Hepatocyte (in vitro differentiated cells): ENCODE results near the gene SLIT1. TPM values are rescaled to one million over a fixed set of nuclear protein-coding genes. Genes with fewer than 3 reads are reported as not detected.

Experiments used
- DNase-seq: peaks from one replicate; pipeline ENCODE4 v3.0.0-alpha.2; 2016; ENCODE audit warnings: low spot score
- H2AFZ ChIP-seq: fragments of 200-600 bp; sonication (generic); 2 replicates; pipeline ENCODE4 v1.6.0; 2016; ENCODE audit warnings: antibody characterized with exemption, mild to moderate bottlenecking
- H3K27ac ChIP-seq: fragments of 200-600 bp; sonication (generic); 2 replicates; pipeline ENCODE4 v1.5.1; 2016; ENCODE audit warnings: mild to moderate bottlenecking
- H3K27me3 ChIP-seq: fragments of 200-600 bp; sonication (generic); 2 replicates; pipeline ENCODE4 v1.6.1; 2016
- H3K36me3 ChIP-seq: fragments of 200-600 bp; sonication (generic); replicated peaks from 2 replicates; pipeline ENCODE4 v1.5.1; 2016; ENCODE audit warnings: low read depth; ENCODE audit not compliant: insufficient read depth
- H3K4me1 ChIP-seq: fragments of 200-600 bp; sonication (generic); 2 replicates; pipeline ENCODE4 v1.5.1; 2016; ENCODE audit warnings: mild to moderate bottlenecking, moderate library complexity; ENCODE audit not compliant: insufficient read depth
- H3K4me2 ChIP-seq: fragments of 200-600 bp; sonication (generic); 2 replicates; pipeline ENCODE4 v1.6.0; 2016
- H3K4me3 ChIP-seq: fragments of 200-600 bp; sonication (generic); 2 replicates; pipeline ENCODE4 v1.5.1; 2016; ENCODE audit warnings: mild to moderate bottlenecking
- H3K79me2 ChIP-seq: fragments of 200-600 bp; sonication (generic); 2 replicates; pipeline ENCODE4 v1.6.0; 2017; ENCODE audit warnings: mild to moderate bottlenecking
- H3K9me2 ChIP-seq: fragments of 200-600 bp; sonication (generic); replicated peaks from 2 replicates; pipeline ENCODE4 v1.6.0; 2017; ENCODE audit warnings: mild to moderate bottlenecking; ENCODE audit not compliant: insufficient read depth
- H3K9me3 ChIP-seq: fragments of 200-600 bp; sonication (generic); 2 replicates; pipeline ENCODE4 v1.5.1; 2016; ENCODE audit warnings: low read depth, mild to moderate bottlenecking
- H4K20me1 ChIP-seq: fragments of 200-600 bp; sonication (generic); 2 replicates; pipeline ENCODE4 v1.6.0; 2016; ENCODE audit warnings: mild to moderate bottlenecking; ENCODE audit not compliant: insufficient read depth, poor library complexity, severe bottlenecking
- EZH2 ChIP-seq: fragments of 200-600 bp; sonication (generic); IDR thresholded peaks from 2 replicates; pipeline ENCODE4 v1.6.1; 2016; ENCODE audit warnings: antibody characterized with exemption, mild to moderate bottlenecking, borderline replicate concordance
- EZH2phosphoT487 ChIP-seq: fragments of 200-600 bp; sonication (generic); IDR thresholded peaks from one replicate; pipeline ENCODE4 v1.6.1; 2018; ENCODE audit warnings: antibody characterized with exemption, mild to moderate bottlenecking, low read depth, moderate library complexity; ENCODE audit not compliant: unreplicated experiment, severe bottlenecking
- WGBS: methylation state at CpG from one replicate; pipeline ENCODE4 v1.1.6; 2016; ENCODE audit warnings: low lambda C conversion rate; ENCODE audit errors: missing lambda C conversion rate; 5-methylcytosine and 5-hydroxymethylcytosine counted together
- polyA plus RNA-seq: library from polyadenylated mRNA; unstranded; fragments of >200 nt; fragmentation: Nextera tagmentation; extraction: Ambion mirVana; gene quantifications from 2 replicates; pipeline ENCODE4 v1.2.1, GENCODE V29; 2016
- total RNA-seq: library from RNA; depleted of rRNA; stranded (reverse); fragments of >200 nt; gene quantifications from 2 replicates; pipeline ENCODE4 v1.2.3, GENCODE V29; 2014
- TF ChIP-seq, protein P1 (sequence below): fragments of 200-600 bp; sonication (generic); IDR thresholded peaks from 2 replicates; pipeline ENCODE4 v1.5.1; 2016; ENCODE audit warnings: antibody characterized with exemption, mild to moderate bottlenecking; ENCODE audit not compliant: poor library complexity

The SLIT1 gene
- total and polyA plus RNA-seq, 2 experiments from 2014 or later, result 0.47 to 0.65 TPM

GRCh38 chr10:97024168-97025073 lies 161.3 kb downstream of the SLIT1 start:
- H4K20me1 ChIP-seq, result no peaks in the 10 kb centered on the region
- TF ChIP-seq EZH2 (no peak), EZH2phosphoT487 (no peak)
- TF ChIP-seq, protein P1, sequence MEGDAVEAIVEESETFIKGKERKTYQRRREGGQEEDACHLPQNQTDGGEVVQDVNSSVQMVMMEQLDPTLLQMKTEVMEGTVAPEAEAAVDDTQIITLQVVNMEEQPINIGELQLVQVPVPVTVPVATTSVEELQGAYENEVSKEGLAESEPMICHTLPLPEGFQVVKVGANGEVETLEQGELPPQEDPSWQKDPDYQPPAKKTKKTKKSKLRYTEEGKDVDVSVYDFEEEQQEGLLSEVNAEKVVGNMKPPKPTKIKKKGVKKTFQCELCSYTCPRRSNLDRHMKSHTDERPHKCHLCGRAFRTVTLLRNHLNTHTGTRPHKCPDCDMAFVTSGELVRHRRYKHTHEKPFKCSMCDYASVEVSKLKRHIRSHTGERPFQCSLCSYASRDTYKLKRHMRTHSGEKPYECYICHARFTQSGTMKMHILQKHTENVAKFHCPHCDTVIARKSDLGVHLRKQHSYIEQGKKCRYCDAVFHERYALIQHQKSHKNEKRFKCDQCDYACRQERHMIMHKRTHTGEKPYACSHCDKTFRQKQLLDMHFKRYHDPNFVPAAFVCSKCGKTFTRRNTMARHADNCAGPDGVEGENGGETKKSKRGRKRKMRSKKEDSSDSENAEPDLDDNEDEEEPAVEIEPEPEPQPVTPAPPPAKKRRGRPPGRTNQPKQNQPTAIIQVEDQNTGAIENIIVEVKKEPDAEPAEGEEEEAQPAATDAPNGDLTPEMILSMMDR, result no peak
- no peaks in the 10 kb centered on the region for H3K9me2 ChIP-seq
- no peaks in the 10 kb centered on the region for H3K79me2 ChIP-seq
- DNase-seq, result peak; percentile 56
- H3K9me3 ChIP-seq, result no peaks in the 10 kb centered on the region
- no peak overlapping the region for H3K4me3 ChIP-seq
- no peak overlapping the region for H2AFZ ChIP-seq
- no peak overlapping the region for H3K27ac ChIP-seq
- no peaks in the 10 kb centered on the region for H3K4me1 ChIP-seq
- WGBS, result 51% methylated on average over 13 of the region's 13 CpGs
- no peaks in the 10 kb centered on the region for H3K36me3 ChIP-seq
- no peaks in the 10 kb centered on the region for H3K27me3 ChIP-seq
- no peak overlapping the region for H3K4me2 ChIP-seq

GRCh38 chr10:97023401-97024167 lies 162.2 kb downstream of the SLIT1 start:
- Histone ChIP-seq H3K36me3 (no peaks in the 10 kb centered on the region), H3K4me2 (no peak overlapping the region), H3K4me1 (no peaks in the 10 kb centered on the region), H4K20me1 (no peaks in the 10 kb centered on the region), H3K4me3 (no peak overlapping the region), H2AFZ (no peak overlapping the region), H3K27me3 (no peaks in the 10 kb centered on the region), H3K79me2 (no peaks in the 10 kb centered on the region), H3K27ac (no peak overlapping the region), H3K9me2 (no peaks in the 10 kb centered on the region), H3K9me3 (no peaks in the 10 kb centered on the region)
- DNase-seq, result no peak
- 85% methylated on average over 13 of the region's 14 CpGs for WGBS
- no peak for TF ChIP-seq EZH2
- TF ChIP-seq, protein P1, result no peak
- no peak for TF ChIP-seq EZH2phosphoT487

GRCh38 chr10:97022616-97023015 lies 163.1 kb downstream of the SLIT1 start:
- Histone ChIP-seq H2AFZ (no peak overlapping the region), H3K79me2 (no peaks in the 10 kb centered on the region), H3K27me3 (no peaks in the 10 kb centered on the region), H4K20me1 (no peaks in the 10 kb centered on the region), H3K9me2 (no peaks in the 10 kb centered on the region), H3K36me3 (no peaks in the 10 kb centered on the region), H3K4me1 (no peaks in the 10 kb centered on the region), H3K9me3 (no peaks in the 10 kb centered on the region), H3K4me3 (no peak overlapping the region), H3K27ac (no peak overlapping the region), H3K4me2 (no peak overlapping the region)
- TF ChIP-seq EZH2phosphoT487, result no peak
- TF ChIP-seq EZH2, result no peak
- TF ChIP-seq, protein P1, result no peak
- no peak for DNase-seq
- 90% methylated on average over 7 of the region's 7 CpGs for WGBS
